Kidney (tissue), 14 donors: ENCODE measurements around the gene PLCB1. TPM values are rescaled to one million over a fixed set of nuclear protein-coding genes. Genes with fewer than 3 reads are reported as not detected.

Experiments
- DNase-seq, 5 donors: peaks; one replicate each; pipeline ENCODE4 v3.0.0-alpha.2; 2013 to 2020
- FAIRE-seq: peaks from 2 replicates; lab custom pipeline; 2012; peaks lifted over from hg19 to GRCh38; lab: Jason Lieb, UNC
- H3K27ac ChIP-seq, 2 donors: one replicate each; pipeline ENCODE4 v1.7.0; 2013; ENCODE audit warnings: low read depth in 2 of 2, low read length in 2 of 2, inconsistent platforms in 1 of 2
- H3K27me3 ChIP-seq: one replicate; pipeline ENCODE4 v1.7.1; 2013; ENCODE audit warnings: low read length, inconsistent platforms; ENCODE audit not compliant: control insufficient read depth, insufficient read depth
- H3K36me3 ChIP-seq, 3 donors: one replicate each; pipeline versions ENCODE4 v1.7.0 to v1.7.1; 2013; ENCODE audit warnings: low read length in 3 of 3, control low read depth in 1 of 3, inconsistent platforms in 1 of 3; ENCODE audit not compliant: insufficient read depth in 3 of 3, control insufficient read depth in 2 of 3
- H3K4me1 ChIP-seq, 3 donors: one replicate each; pipeline versions ENCODE4 v1.7.0 to v1.7.1; 2013; ENCODE audit warnings: low read length in 3 of 3, inconsistent platforms in 1 of 3, low read depth in 1 of 3; ENCODE audit not compliant: control insufficient read depth in 2 of 3, insufficient read depth in 2 of 3
- H3K4me3 ChIP-seq, 3 donors: one replicate each; pipeline versions ENCODE4 v1.7.0 to v1.8.1; 2013; ENCODE audit warnings: low read length in 3 of 3, control low read depth in 1 of 3, inconsistent platforms in 1 of 3
- H3K9ac ChIP-seq, 3 donors: one replicate each; pipeline versions ENCODE4 v1.7.0 to v1.7.1; 2013; ENCODE audit warnings: low read length in 3 of 3, control low read depth in 1 of 3, inconsistent platforms in 1 of 3
- H3K9me3 ChIP-seq, 3 donors: one replicate each; pipeline versions ENCODE4 v1.7.0 to v1.7.1; 2013; ENCODE audit warnings: low read length in 3 of 3, control low read depth in 1 of 3, inconsistent platforms in 1 of 3; ENCODE audit not compliant: control insufficient read depth in 2 of 3, insufficient read depth in 1 of 3
- intact Hi-C: fragments of 100-400 bp; cut with DNase I; formaldehyde crosslinking; loops from one replicate; pipeline ENCODE4 v1.11.1; 2022
- polyA plus RNA-seq: library from polyadenylated mRNA; stranded (reverse); fragments of 350-450 nt; fragmentation: Illumina TruSeq; extraction: RNeasy Lipid Tissue Mini Kit (QIAGEN cat#74804); gene quantifications from one replicate; pipeline ENCODE4 v1.2.3, GENCODE V29; 2014; ENCODE audit warnings: low read depth, low replicate concordance; ENCODE audit not compliant: insufficient read depth
- total RNA-seq: library from RNA; stranded (reverse); fragmentation: NEBNext Ultra II Directional; extraction: Animal tissue kit (Norgen Biotek cat#: 25700); gene quantifications from one replicate; pipeline ENCODE4 v1.2.1, GENCODE V29; 2021
- TF ChIP-seq, protein P1 (sequence below): IDR thresholded peaks from 3 replicates; pipeline ENCODE4 v1.5.1; 2012; ENCODE audit warnings: mild to moderate bottlenecking, moderate library complexity, borderline replicate concordance; ENCODE audit not compliant: insufficient read depth; ENCODE audit errors: extremely low read depth
- donor health status: control.
- donor health status: control.
- donor health status: control.
- donor health status: control.
- donor health status: control.
- donor health status: DM: yes; HTN: yes; CAD: no.
- donor health status: Normal renal cell carcinoma (clear cell type).

Gene PLCB1
- total and polyA plus RNA-seq, 2 donors from 2014 or later, result 9.4 to 107 TPM

DNA sequence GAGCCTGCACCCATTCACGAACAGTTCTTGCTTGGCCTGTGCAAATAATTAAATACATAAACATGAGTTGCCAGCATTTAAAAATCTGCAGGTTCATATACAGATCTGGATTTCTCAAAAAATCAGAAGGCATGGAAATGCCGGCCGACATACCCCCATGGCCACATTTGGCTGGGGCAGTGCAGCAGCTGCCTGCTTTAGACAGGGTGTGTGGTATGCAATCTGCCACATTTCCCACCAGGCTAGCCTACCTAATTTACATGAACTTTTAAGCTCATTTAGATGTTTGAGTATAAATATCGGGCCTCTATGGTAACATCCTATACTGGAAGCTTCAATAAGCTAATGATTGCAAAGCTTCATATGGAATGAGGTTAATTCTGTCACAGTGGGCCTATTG, 31.5 kb downstream of the PLCB1 start:
- H3K4me1 ChIP-seq, result peaks cover 0 to 8% (median 0%) of the 10 kb centered on the region in 3 donors
- H3K27ac ChIP-seq, result no peak overlapping the region
- H3K9ac ChIP-seq, result no peak overlapping the region
- H3K27me3 ChIP-seq, result no peaks in the 10 kb centered on the region
- no peak for FAIRE-seq
- TF ChIP-seq, protein P1, sequence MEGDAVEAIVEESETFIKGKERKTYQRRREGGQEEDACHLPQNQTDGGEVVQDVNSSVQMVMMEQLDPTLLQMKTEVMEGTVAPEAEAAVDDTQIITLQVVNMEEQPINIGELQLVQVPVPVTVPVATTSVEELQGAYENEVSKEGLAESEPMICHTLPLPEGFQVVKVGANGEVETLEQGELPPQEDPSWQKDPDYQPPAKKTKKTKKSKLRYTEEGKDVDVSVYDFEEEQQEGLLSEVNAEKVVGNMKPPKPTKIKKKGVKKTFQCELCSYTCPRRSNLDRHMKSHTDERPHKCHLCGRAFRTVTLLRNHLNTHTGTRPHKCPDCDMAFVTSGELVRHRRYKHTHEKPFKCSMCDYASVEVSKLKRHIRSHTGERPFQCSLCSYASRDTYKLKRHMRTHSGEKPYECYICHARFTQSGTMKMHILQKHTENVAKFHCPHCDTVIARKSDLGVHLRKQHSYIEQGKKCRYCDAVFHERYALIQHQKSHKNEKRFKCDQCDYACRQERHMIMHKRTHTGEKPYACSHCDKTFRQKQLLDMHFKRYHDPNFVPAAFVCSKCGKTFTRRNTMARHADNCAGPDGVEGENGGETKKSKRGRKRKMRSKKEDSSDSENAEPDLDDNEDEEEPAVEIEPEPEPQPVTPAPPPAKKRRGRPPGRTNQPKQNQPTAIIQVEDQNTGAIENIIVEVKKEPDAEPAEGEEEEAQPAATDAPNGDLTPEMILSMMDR, result no peak
- intact Hi-C loops, result no loop called here
- no peak overlapping the region for H3K4me3 ChIP-seq
- DNase-seq, result no peak
- H3K36me3 ChIP-seq, result no peaks in the 10 kb centered on the region
- no peaks in the 10 kb centered on the region for H3K9me3 ChIP-seq

DNA sequence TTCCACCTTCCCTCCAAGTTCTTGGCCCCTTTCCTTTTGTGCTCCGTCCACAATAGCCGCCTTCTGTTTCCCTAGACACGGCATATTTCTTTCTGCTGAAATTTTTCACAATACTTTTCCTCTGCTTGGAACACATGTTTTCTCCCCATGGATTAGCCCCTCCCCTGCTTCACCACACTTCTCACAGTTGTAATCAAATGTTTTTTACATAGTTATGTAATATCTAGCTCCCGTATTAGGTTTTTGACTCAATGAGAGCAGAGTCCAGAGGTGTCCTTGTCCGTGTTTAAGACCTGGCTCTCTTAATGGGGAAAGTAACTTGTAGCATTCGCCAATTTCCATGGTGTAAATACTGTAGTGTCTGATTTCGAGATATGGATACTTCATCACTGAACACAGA, 34.7 kb downstream of the PLCB1 start:
- no peak overlapping the region for H3K27ac ChIP-seq
- DNase-seq (no peak), FAIRE-seq (no peak)
- no peak overlapping the region for H3K4me3 ChIP-seq
- peaks cover 0 to 2% (median 0%) of the 10 kb centered on the region in 3 donors for H3K4me1 ChIP-seq
- intact Hi-C loops, result no loop called here
- no peaks in the 10 kb centered on the region for H3K36me3 ChIP-seq
- H3K9ac ChIP-seq, result no peak overlapping the region
- TF ChIP-seq, protein P1, result no peak
- H3K9me3 ChIP-seq, result no peaks in the 10 kb centered on the region
- no peaks in the 10 kb centered on the region for H3K27me3 ChIP-seq

DNA sequence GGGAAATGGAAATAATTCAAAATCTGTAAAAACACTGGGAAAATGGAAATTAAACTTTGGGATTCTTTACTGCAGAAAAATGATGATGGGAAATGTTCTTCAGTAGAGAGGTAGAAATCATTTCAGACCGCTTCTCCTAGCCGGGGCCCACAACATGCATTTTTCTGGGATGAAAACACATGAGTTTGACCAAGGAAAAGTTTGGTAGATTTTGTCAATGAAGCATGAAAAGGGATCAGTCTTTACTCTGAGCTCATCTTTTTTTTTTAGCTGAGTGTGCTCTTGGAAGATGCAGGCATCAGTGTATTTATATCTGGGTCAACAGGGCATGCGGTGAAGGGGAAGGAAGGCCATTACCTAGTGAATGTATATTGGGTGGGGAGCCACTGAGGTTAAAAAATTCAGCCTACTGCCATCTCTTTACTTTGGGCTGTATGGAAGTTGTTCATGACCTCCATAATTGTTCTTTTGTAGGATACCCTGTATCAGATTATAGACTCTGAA, 36.8 kb downstream of the PLCB1 start:
- Histone ChIP-seq H3K27ac (no peak overlapping the region), H3K9me3 (no peaks in the 10 kb centered on the region), H3K27me3 (no peaks in the 10 kb centered on the region), H3K9ac (no peak overlapping the region), H3K36me3 (no peaks in the 10 kb centered on the region), H3K4me1 (no peaks in the 10 kb centered on the region), H3K4me3 (no peak overlapping the region)
- no peak for DNase-seq
- intact Hi-C loops, result no loop called here
- TF ChIP-seq, protein P1, result no peak
- FAIRE-seq, result no peak

DNA sequence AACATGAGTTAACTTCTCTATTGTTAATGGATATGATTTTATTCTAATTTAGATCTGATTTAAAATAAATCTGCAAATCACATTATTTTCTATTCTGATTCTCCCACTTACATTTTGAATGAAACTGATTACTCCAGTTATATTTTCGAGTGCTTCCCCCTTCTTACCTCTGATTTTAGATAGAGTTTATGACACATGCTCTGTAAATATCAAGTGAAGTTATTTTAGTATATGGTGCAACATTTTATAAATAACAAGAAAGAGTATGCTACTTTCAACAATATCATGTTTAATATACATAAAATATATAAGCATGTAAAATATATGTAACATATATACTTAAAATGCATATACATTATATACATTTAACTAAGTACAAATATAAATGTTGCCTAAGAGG, 38.9 kb downstream of the PLCB1 start:
- no peak overlapping the region for H3K27ac ChIP-seq
- no peak for FAIRE-seq
- TF ChIP-seq, protein P1, result no peak

More for the DNA sequence above, 38.9 kb downstream of the PLCB1 start:
- no peaks in the 10 kb centered on the region for H3K4me1 ChIP-seq
- no peak overlapping the region for H3K9ac ChIP-seq
- no peaks in the 10 kb centered on the region for H3K9me3 ChIP-seq
- H3K27me3 ChIP-seq, result no peaks in the 10 kb centered on the region
- H3K36me3 ChIP-seq, result no peaks in the 10 kb centered on the region
- H3K4me3 ChIP-seq, result no peak overlapping the region
- no peak for DNase-seq
- intact Hi-C loops, result no loop called here
